Fibroblast of villous mesenchyme (primary cell): ENCODE data around the gene CPLX4. TPM values are rescaled to one million over a fixed set of nuclear protein-coding genes. Genes with fewer than 3 reads are reported as not detected.

ENCODE experiments used
- DNase-seq: peaks from one replicate; pipeline ENCODE4 v3.0.0-alpha.2; 2010; ENCODE audit warnings: low read depth
- H3K4me3 ChIP-seq: 2 replicates; pipeline ENCODE4 v1.5.1; 2011; ENCODE audit warnings: low read depth, mild to moderate bottlenecking, low read length
- total RNA-seq: library from RNA; depleted of rRNA; stranded (reverse); fragments of >200 nt; gene quantifications from 2 replicates; pipeline ENCODE4 v1.2.3, GENCODE V29; 2012
- TF ChIP-seq, protein P1 (sequence below): IDR thresholded peaks from 2 replicates; pipeline ENCODE4 v1.5.1; 2012; ENCODE audit warnings: low read depth, mild to moderate bottlenecking, low read length; ENCODE audit not compliant: insufficient read depth

CPLX4 gene
- total RNA-seq, 1 donor, result not detected

GRCh38 chr18:59300676-59301285, 17.7 kb downstream of the CPLX4 start:
- no peak overlapping the region for H3K4me3 ChIP-seq
- TF ChIP-seq, protein P1, sequence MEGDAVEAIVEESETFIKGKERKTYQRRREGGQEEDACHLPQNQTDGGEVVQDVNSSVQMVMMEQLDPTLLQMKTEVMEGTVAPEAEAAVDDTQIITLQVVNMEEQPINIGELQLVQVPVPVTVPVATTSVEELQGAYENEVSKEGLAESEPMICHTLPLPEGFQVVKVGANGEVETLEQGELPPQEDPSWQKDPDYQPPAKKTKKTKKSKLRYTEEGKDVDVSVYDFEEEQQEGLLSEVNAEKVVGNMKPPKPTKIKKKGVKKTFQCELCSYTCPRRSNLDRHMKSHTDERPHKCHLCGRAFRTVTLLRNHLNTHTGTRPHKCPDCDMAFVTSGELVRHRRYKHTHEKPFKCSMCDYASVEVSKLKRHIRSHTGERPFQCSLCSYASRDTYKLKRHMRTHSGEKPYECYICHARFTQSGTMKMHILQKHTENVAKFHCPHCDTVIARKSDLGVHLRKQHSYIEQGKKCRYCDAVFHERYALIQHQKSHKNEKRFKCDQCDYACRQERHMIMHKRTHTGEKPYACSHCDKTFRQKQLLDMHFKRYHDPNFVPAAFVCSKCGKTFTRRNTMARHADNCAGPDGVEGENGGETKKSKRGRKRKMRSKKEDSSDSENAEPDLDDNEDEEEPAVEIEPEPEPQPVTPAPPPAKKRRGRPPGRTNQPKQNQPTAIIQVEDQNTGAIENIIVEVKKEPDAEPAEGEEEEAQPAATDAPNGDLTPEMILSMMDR, result no peak
- no peak for DNase-seq

DNA sequence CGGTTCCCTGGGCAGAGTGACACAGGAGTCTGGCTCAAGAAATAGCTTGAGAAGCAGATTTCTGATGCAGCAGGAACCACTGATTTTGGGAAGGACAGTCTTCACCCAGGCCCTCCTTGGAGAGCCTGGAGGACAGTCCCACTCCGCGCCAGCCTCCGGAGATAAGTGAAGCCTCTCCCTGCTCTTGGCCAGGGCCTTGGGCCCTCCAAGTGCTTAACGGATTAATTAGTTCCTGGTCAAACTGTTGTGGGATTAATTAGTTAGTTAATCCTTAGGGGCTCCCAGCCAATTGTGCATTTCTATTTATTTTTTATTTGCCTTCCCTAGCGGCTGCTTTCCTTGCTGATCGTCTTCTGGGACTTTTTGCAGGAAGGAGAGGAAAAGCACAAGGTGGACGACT, 19.6 kb downstream of the CPLX4 start:
- TF ChIP-seq, protein P1, result no peak
- H3K4me3 ChIP-seq, result no peak overlapping the region
- DNase-seq, result no peak

DNA sequence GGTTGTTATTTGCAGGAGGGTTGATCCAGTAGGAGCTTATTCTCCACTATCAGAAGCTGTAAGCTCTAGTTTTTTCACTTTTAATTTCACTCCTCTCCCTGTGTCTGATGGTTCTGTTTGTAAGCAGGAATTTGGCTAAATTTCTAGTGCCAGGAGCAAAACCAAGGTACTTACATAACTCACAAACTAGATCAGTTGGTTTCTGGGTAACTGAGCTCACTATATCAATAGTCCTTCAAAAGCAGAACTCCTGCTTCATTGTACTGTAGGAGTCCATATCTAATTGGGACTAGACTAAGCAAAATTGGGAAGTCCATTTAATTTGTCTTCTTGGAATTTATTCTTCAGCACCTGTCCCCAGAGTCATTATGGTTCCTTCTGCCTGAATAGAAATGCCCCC, 25.1 kb downstream of the CPLX4 start:
- DNase-seq, result no peak
- H3K4me3 ChIP-seq, result no peak overlapping the region
- TF ChIP-seq, protein P1, result no peak

DNA sequence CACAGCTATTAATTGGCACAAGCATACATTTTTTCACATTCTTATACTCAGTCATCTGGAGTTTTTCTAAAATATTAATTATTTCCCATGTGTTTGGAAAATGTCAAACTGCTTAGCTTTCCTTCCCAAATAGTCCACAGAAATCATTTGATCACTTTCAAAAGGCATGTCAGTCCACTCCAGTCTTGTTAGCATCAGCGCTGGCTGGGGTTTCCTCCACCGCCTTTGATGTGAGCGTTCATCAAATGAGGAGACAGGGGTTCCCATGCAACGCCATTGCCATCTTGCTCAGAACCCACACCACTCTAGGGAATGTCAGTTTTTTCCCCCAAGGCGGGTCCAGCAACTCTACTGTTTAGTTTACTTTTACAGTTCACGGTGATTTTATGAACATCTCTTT, 32.1 kb downstream of the CPLX4 start:
- H3K4me3 ChIP-seq, result no peak overlapping the region
- no peak for DNase-seq
- TF ChIP-seq, protein P1, result no peak

DNA sequence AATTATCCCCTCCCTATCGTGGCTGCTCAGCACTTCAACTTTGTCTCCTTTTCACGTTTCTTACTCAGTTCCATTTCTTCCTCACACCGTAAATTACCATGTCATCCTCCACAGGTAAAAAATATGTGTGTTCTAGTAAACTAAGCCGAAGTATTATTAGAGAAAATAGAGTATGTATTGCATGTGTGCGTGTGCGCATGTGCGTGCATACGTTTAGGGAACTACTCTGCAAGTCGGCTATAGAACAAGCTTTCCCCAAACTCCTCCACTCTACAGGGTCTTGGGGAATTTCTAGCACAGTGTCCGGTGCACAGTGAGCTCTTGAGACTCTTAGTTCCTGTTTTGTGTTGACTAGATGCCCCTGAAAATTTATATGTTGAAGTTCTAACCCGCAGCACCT, 36.1 kb downstream of the CPLX4 start:
- TF ChIP-seq, protein P1, result no peak
- no peak overlapping the region for H3K4me3 ChIP-seq
- no peak for DNase-seq

GRCh38 chr18:59279722-59280121, 38.7 kb downstream of the CPLX4 start:
- DNase-seq, result no peak
- TF ChIP-seq, protein P1, result no peak
- no peak overlapping the region for H3K4me3 ChIP-seq

GRCh38 chr18:59279193-59279592, 39.3 kb downstream of the CPLX4 start:
- no peak overlapping the region for H3K4me3 ChIP-seq
- DNase-seq, result no peak
- TF ChIP-seq, protein P1, result no peak
